Keratinocyte (primary cell): ENCODE data around the gene INPP5E. TPM values are rescaled to one million over a fixed set of nuclear protein-coding genes. Genes with fewer than 3 reads are reported as not detected.

Source experiments
- DNase-seq: peaks from one replicate; pipeline ENCODE4 v3.0.0-alpha.2; 2011; ENCODE audit warnings: low read depth, missing footprints, low spot score
- FAIRE-seq: peaks from 2 replicates; lab custom pipeline; 2011; peaks lifted over from hg19 to GRCh38; lab: Jason Lieb, UNC
- H2AFZ ChIP-seq: 2 replicates; pipeline ENCODE4 v1.6.0; 2012; ENCODE audit warnings: low read length, control low read depth, inconsistent platforms; ENCODE audit not compliant: control insufficient read depth
- H3K27ac ChIP-seq: 2 replicates; pipeline ENCODE4 v1.5.1; 2011; ENCODE audit warnings: low read length; ENCODE audit not compliant: control insufficient read depth, insufficient read depth
- H3K27me3 ChIP-seq: 3 replicates; pipeline ENCODE4 v1.6.0; 2011; ENCODE audit warnings: low read length; ENCODE audit not compliant: control insufficient read depth, insufficient read depth; ENCODE audit errors: extremely low read depth
- H3K36me3 ChIP-seq, 2 experiments: 2 replicates in 1 of 2; 3 replicates in 1 of 2; pipeline ENCODE4 v1.5.1; 2011; ENCODE audit warnings: low read length in 2 of 2, mild to moderate bottlenecking in 1 of 2; ENCODE audit not compliant: control insufficient read depth in 2 of 2, insufficient read depth in 2 of 2; ENCODE audit errors: extremely low read depth in 1 of 2
- H3K4me1 ChIP-seq: 3 replicates; pipeline ENCODE4 v1.5.1; 2011; ENCODE audit warnings: low read length; ENCODE audit not compliant: control insufficient read depth, insufficient read depth; ENCODE audit errors: extremely low read depth
- H3K4me2 ChIP-seq: 3 replicates; pipeline ENCODE4 v1.6.0; 2011; ENCODE audit warnings: low read depth, low read length; ENCODE audit not compliant: control insufficient read depth, insufficient read depth; ENCODE audit errors: extremely low read depth
- H3K4me3 ChIP-seq, 3 experiments: fragments of 200-600 bp in 1 of 3; sonication (generic) in 1 of 3; 2 replicates in 2 of 3; 3 replicates in 1 of 3; pipeline ENCODE4 v1.5.1; 2011 to 2016; ENCODE audit warnings: low read length in 3 of 3, mild to moderate bottlenecking in 3 of 3, control low read depth in 2 of 3, inconsistent platforms in 1 of 3, low read depth in 1 of 3, mixed read lengths in 1 of 3, mixed run types in 1 of 3, moderate library complexity in 1 of 3; ENCODE audit not compliant: control insufficient read depth in 2 of 3, insufficient read depth in 2 of 3; ENCODE audit errors: extremely low read depth in 1 of 3
- H3K79me2 ChIP-seq: 2 replicates; pipeline ENCODE4 v1.6.0; 2012; ENCODE audit warnings: low read length; ENCODE audit not compliant: control insufficient read depth, insufficient read depth
- H3K9ac ChIP-seq: 3 replicates; pipeline ENCODE4 v1.6.0; 2011; ENCODE audit warnings: low read length; ENCODE audit not compliant: control insufficient read depth, insufficient read depth; ENCODE audit errors: extremely low read depth
- H3K9me1 ChIP-seq: 3 replicates; pipeline ENCODE4 v1.6.0; 2011; ENCODE audit warnings: low read length; ENCODE audit not compliant: control insufficient read depth, insufficient read depth; ENCODE audit errors: extremely low read depth
- H3K9me3 ChIP-seq: 2 replicates; pipeline ENCODE4 v1.5.1; 2012; ENCODE audit warnings: low read depth, low read length; ENCODE audit not compliant: control insufficient read depth
- H4K20me1 ChIP-seq: 3 replicates; pipeline ENCODE4 v1.6.0; 2011; ENCODE audit warnings: low read length; ENCODE audit not compliant: control insufficient read depth, insufficient read depth; ENCODE audit errors: extremely low read depth
- EZH2 ChIP-seq: IDR thresholded peaks from one replicate; pipeline ENCODE4 v1.6.1; 2012; ENCODE audit warnings: inconsistent platforms, mild to moderate bottlenecking, low read length, moderate library complexity
- dilution Hi-C: fragments of 300-500 bp; cut with MboI; formaldehyde crosslinking; loops from one replicate; pipeline ENCODE4 v1.7.0; 2020; ENCODE audit warnings: low sequenced_read_pairs; ENCODE audit not compliant: extremely low pct_ligation_motif_present
- polyA plus RNA-seq, 5 experiments: library from polyadenylated mRNA; depleted of rRNA in 3 of 5; stranded (reverse) in 3 of 5; stranded (forward) in 1 of 5; unstranded in 1 of 5; fragments of >200 nt; gene quantifications; 1 replicate in 1 of 5; 2 replicates in 3 of 5; 3 replicates in 1 of 5; pipeline versions ENCODE4 v1.2.1 to v1.2.3, GENCODE V29; 2011 to 2012; ENCODE audit warnings: missing spikeins in 2 of 5, low read depth in 1 of 5, low replicate concordance in 1 of 5
- TF ChIP-seq, protein P1 (sequence below), 3 experiments: IDR thresholded peaks in 1 of 3; conservative IDR thresholded peaks in 1 of 3; optimal IDR thresholded peaks in 1 of 3; 2 replicates in 2 of 3; 3 replicates in 1 of 3; pipeline versions ENCODE3 to v1.5.1; 2011; ENCODE audit warnings: low read length in 3 of 3, mild to moderate bottlenecking in 3 of 3, moderate library complexity in 2 of 3, control low read depth in 1 of 3, inconsistent platforms in 1 of 3; ENCODE audit not compliant: insufficient read depth in 2 of 3; ENCODE audit errors: extremely low read depth in 1 of 3

Gene INPP5E
- polyA plus RNA-seq, 1 donor (not counting 4 experiments of a cell fraction or from before 2014, with no cell fraction given), result 4.4 TPM

DNA sequence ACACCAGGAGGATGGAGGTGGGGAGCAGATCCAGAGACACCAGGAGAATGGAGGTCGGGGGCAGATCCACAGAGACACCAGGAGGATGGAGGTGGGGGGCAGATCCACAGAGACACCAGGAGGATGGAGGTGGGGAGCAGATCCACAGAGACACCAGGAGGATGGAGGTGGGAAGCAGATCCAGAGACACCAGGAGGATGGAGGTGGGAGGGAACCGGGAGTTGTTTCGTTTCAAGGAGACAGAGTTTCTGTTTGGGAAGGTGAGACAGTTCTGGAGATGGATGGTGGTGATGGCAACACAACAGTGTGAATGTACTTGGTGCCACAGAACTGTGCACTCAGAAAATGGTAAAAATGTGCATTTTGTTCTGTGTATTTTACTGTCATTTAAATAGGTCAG is 9.0 kb upstream of the INPP5E start:
- Histone ChIP-seq H3K9me1 (no peaks in the 10 kb centered on the region), H2AFZ (no peak overlapping the region), H3K4me3 (no peak overlapping the region), H3K4me1 (no peaks in the 10 kb centered on the region), H3K27me3 (no peaks in the 10 kb centered on the region), H3K9ac (no peak overlapping the region), H3K4me2 (no peak overlapping the region), H4K20me1 (no peaks in the 10 kb centered on the region), H3K36me3 (peaks cover 54 to 60% of the 10 kb centered on the region in 2 experiments), H3K9me3 (no peaks in the 10 kb centered on the region), H3K79me2 (peaks cover 2% of the 10 kb centered on the region), H3K27ac (no peak overlapping the region)
- FAIRE-seq, result no peak
- dilution Hi-C loops, result no loop called here
- no peak for DNase-seq
- TF ChIP-seq, protein P1, sequence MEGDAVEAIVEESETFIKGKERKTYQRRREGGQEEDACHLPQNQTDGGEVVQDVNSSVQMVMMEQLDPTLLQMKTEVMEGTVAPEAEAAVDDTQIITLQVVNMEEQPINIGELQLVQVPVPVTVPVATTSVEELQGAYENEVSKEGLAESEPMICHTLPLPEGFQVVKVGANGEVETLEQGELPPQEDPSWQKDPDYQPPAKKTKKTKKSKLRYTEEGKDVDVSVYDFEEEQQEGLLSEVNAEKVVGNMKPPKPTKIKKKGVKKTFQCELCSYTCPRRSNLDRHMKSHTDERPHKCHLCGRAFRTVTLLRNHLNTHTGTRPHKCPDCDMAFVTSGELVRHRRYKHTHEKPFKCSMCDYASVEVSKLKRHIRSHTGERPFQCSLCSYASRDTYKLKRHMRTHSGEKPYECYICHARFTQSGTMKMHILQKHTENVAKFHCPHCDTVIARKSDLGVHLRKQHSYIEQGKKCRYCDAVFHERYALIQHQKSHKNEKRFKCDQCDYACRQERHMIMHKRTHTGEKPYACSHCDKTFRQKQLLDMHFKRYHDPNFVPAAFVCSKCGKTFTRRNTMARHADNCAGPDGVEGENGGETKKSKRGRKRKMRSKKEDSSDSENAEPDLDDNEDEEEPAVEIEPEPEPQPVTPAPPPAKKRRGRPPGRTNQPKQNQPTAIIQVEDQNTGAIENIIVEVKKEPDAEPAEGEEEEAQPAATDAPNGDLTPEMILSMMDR (optimal IDR thresholded peaks at IDR 0.05 in 1 of 3, IDR thresholded peaks at IDR 0.05 in 1 of 3, conservative IDR thresholded peaks at IDR 0.05 in 1 of 3; ENCODE audit: extremely low read depth in 1 of 3, insufficient read depth in 2 of 3, low read length in 3 of 3), result no peak
- TF ChIP-seq EZH2, result no peak

DNA sequence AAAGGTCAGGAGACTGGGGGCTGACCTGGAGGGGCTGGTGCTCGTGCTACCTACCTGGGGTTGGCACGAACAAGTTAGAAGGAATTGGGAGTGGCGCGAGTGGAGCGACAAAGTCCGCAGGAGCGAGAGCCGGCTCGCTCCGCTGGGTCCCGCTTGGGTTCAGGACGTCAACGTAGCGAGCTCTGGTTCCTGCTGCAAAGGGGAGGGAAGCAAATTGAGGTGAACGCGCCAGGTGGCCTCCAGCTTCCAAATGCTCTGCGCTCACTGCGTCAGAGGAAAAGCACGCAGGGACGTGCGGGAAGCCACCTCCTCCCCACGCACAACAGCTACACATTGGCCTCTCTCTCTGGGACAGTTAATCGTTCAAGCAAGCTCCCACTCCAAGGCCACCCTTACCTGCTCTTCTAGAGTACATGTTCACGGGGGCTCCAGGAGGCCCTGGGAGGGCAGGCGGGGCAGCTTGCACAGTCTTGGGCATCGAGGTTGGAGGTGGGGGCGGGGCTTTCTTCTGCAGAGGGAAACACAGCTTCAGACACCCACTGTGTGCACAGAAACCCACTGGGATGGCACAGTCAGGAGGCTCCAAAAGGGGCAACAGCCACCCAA is 7.6 kb upstream of the INPP5E start:
- dilution Hi-C loops, result no loop called here
- peaks cover 2% of the 10 kb centered on the region for H3K79me2 ChIP-seq
- no peak overlapping the region for H2AFZ ChIP-seq
- H3K27me3 ChIP-seq, result no peaks in the 10 kb centered on the region
- H3K9me1 ChIP-seq, result no peaks in the 10 kb centered on the region
- FAIRE-seq (no peak), DNase-seq (no peak)
- H3K27ac ChIP-seq, result no peak overlapping the region
- H3K9ac ChIP-seq, result no peak overlapping the region
- no peaks in the 10 kb centered on the region for H3K4me1 ChIP-seq
- H3K9me3 ChIP-seq, result no peaks in the 10 kb centered on the region
- no peaks in the 10 kb centered on the region for H4K20me1 ChIP-seq
- H3K4me2 ChIP-seq, result no peak overlapping the region
- peaks cover 63 to 66% of the 10 kb centered on the region in 2 experiments for H3K36me3 ChIP-seq
- no peak overlapping the region for H3K4me3 ChIP-seq
- TF ChIP-seq, protein P1 (optimal IDR thresholded peaks at IDR 0.05 in 1 of 3, IDR thresholded peaks at IDR 0.05 in 1 of 3, conservative IDR thresholded peaks at IDR 0.05 in 1 of 3; ENCODE audit: extremely low read depth in 1 of 3, insufficient read depth in 2 of 3, low read length in 3 of 3), result no peak
- TF ChIP-seq EZH2, result no peak
